Measurements from ENCODE around the gene SLC28A1.
A peak's percentile ranks its signal among the peaks of the same experiment; 100 is the strongest.

- TF ChIP-seq CTCF (IDR thresholded peaks at IDR 0.05 in 4 of 5, conservative IDR thresholded peaks at IDR 0.05 in 1 of 5) (no peak), POLR2A (IDR thresholded peaks at IDR 0.05) (peak in 1 of 2 donors; percentile 50)
Observed at GRCh38 chr15:84835661-84836337, 48.7 kb upstream of the SLC28A1 start.

Measured in gastrocnemius medialis (tissue), 4 donors.